Endothelial cell of umbilical vein (primary cell): Measurements from ENCODE around the gene NTMT1.

Experiments
- CTCF ChIP-seq, 2 donors: IDR thresholded peaks; 1 replicate in 1 of 2; 2 replicates in 1 of 2; pipeline ENCODE4 v1.5.1; 2011; ENCODE audit warnings: low read length in 2 of 2, mild to moderate bottlenecking in 2 of 2, moderate library complexity in 2 of 2, control low read depth in 1 of 2, inconsistent platforms in 1 of 2, low read depth in 1 of 2; ENCODE audit not compliant: insufficient read depth in 1 of 2; ENCODE audit errors: extremely low read depth in 1 of 2
- EZH2 ChIP-seq: IDR thresholded peaks from 2 replicates; pipeline ENCODE4 v1.6.1; 2012; ENCODE audit warnings: borderline replicate concordance, low read depth, mild to moderate bottlenecking, moderate library complexity, low read length, inconsistent platforms; ENCODE audit not compliant: severe bottlenecking
- FOS ChIP-seq: IDR thresholded peaks from 2 replicates; pipeline ENCODE4 v1.6.1; 2011; ENCODE audit warnings: mild to moderate bottlenecking, low read length, moderate library complexity, borderline replicate concordance; ENCODE audit not compliant: insufficient read depth
- JUN ChIP-seq: IDR thresholded peaks from 2 replicates; pipeline ENCODE4 v1.6.1; 2011; ENCODE audit warnings: borderline replicate concordance, low read depth; ENCODE audit not compliant: insufficient read length, insufficient read depth
- MAX ChIP-seq: IDR thresholded peaks from 2 replicates; pipeline ENCODE4 v1.6.1; 2011; ENCODE audit not compliant: insufficient read depth, insufficient read length
- MYC ChIP-seq: IDR thresholded peaks from one replicate; pipeline ENCODE4 v1.6.1; 2011; ENCODE audit warnings: mild to moderate bottlenecking, low read depth, low read length
- POLR2A ChIP-seq: IDR thresholded peaks from 2 replicates; pipeline ENCODE4 v1.6.1; 2012; ENCODE audit warnings: low read depth, mild to moderate bottlenecking, control low read depth, low read length
- POLR2AphosphoS5 ChIP-seq: IDR thresholded peaks from 2 replicates; pipeline ENCODE4 v1.6.1; 2012; ENCODE audit warnings: low read depth, mild to moderate bottlenecking, control low read depth, low read length, moderate library complexity; ENCODE audit not compliant: insufficient read depth

- TF ChIP-seq CTCF (IDR thresholded peaks at IDR 0.05; ENCODE audit: extremely low read depth in 1 of 2, insufficient read depth in 1 of 2, low read depth in 1 of 2, low read length in 2 of 2) (no peak), EZH2 (no peak), JUN (no peak), FOS (no peak), POLR2A (no peak), POLR2AphosphoS5 (no peak), MYC (no peak), MAX (no peak)
Measured at GRCh38 chr9:129639034-129639630, 13.2 kb downstream of the NTMT1 start.
